ENCODE measurements around the gene EXOC1L. TPM values are rescaled to one million over a fixed set of nuclear protein-coding genes. Genes with fewer than 3 reads are reported as not detected.

Gene EXOC1L
- total RNA-seq, 6 experiments from 2014 or later = not detected

DNA sequence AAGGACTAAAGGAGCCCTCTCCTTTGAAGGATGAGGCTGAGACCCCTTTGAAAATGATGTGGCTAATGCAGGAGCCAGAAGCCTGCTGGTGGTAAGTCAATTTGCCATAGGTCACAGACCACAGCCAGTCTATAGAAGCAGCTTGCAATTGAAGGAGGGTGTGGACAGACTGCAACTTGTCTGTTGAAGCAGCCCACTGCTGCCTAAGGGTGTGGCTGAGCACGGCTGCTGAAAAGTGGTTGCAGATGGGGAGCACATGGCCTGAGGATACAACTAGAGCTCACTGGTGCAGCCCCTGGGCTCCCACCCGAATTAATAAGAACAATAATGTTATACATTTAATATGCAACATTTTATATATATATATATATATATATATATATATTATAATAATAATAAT lies 11.4 kb upstream of the EXOC1L start:
- DNase-seq = no peak
- Mint-ChIP-seq H3K27ac (no peak overlapping the region), H3K27me3 (ENCODE audit: insufficient read depth) (peaks cover 11% of the 10 kb centered on the region), H3K36me3 (ENCODE audit: low read depth) (no peaks in the 10 kb centered on the region), H3K4me3 (no peak overlapping the region), H3K4me1 (ENCODE audit: low read depth) (no peaks in the 10 kb centered on the region), H3K9me3 (no peaks in the 10 kb centered on the region)
- TF ChIP-seq, protein P1, sequence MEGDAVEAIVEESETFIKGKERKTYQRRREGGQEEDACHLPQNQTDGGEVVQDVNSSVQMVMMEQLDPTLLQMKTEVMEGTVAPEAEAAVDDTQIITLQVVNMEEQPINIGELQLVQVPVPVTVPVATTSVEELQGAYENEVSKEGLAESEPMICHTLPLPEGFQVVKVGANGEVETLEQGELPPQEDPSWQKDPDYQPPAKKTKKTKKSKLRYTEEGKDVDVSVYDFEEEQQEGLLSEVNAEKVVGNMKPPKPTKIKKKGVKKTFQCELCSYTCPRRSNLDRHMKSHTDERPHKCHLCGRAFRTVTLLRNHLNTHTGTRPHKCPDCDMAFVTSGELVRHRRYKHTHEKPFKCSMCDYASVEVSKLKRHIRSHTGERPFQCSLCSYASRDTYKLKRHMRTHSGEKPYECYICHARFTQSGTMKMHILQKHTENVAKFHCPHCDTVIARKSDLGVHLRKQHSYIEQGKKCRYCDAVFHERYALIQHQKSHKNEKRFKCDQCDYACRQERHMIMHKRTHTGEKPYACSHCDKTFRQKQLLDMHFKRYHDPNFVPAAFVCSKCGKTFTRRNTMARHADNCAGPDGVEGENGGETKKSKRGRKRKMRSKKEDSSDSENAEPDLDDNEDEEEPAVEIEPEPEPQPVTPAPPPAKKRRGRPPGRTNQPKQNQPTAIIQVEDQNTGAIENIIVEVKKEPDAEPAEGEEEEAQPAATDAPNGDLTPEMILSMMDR (IDR thresholded peaks at IDR 0.05) = no peak

DNA sequence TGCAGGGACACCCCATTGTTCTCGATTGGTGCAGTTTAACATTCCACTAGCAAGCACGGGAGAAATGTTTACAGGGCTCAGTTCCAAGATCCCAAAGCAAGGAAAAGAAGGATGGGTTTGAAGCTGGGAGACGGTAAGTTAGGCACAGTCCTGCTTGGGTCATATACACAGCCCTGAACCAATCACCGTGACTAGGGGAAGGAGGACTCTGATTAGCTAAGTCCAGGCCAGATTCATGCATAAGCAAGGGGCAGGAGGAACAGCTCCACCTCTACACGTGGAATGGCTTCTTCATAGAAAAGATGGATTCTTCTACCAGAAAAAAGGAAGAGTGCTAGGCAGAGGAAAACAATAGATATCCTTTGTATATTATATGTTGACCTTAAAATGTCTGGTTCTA lies 11.0 kb upstream of the EXOC1L start:
- no peaks in the 10 kb centered on the region for H3K9me3 Mint-ChIP-seq
- TF ChIP-seq, protein P1 (IDR thresholded peaks at IDR 0.05) = no peak
- H3K27me3 Mint-ChIP-seq (ENCODE audit: insufficient read depth) = peaks cover 9% of the 10 kb centered on the region
- no peaks in the 10 kb centered on the region for H3K36me3 Mint-ChIP-seq (ENCODE audit: low read depth)
- H3K4me1 Mint-ChIP-seq (ENCODE audit: low read depth) = no peaks in the 10 kb centered on the region
- H3K27ac Mint-ChIP-seq = no peak overlapping the region
- no peak for DNase-seq
- H3K4me3 Mint-ChIP-seq = no peak overlapping the region

DNA sequence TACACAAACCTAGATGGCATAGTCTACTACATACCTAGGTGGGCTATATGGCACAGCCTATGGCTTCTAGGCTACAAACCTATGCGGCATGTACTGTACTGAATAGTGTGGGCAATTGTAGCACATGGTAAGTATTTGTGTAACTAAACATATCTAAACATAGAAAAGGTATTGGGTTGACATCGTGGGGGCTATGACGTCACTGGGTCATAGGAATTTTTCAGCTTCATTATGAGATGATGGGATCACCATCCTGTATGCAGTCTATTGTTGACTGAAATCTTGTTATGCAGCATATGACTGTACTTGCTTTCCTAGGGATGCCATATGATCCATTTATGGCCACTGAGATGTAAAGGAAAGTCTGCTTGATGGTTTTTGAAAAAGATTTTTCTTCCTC lies 1.9 kb upstream of the EXOC1L start:
- Mint-ChIP-seq H3K36me3 (ENCODE audit: low read depth) (no peaks in the 10 kb centered on the region), H3K4me3 (no peak overlapping the region), H3K9me3 (no peaks in the 10 kb centered on the region), H3K4me1 (ENCODE audit: low read depth) (no peaks in the 10 kb centered on the region), H3K27me3 (ENCODE audit: insufficient read depth) (peaks cover 4% of the 10 kb centered on the region), H3K27ac (no peak overlapping the region)
- TF ChIP-seq, protein P1 (IDR thresholded peaks at IDR 0.05) = no peak
- no peak for DNase-seq

DNA sequence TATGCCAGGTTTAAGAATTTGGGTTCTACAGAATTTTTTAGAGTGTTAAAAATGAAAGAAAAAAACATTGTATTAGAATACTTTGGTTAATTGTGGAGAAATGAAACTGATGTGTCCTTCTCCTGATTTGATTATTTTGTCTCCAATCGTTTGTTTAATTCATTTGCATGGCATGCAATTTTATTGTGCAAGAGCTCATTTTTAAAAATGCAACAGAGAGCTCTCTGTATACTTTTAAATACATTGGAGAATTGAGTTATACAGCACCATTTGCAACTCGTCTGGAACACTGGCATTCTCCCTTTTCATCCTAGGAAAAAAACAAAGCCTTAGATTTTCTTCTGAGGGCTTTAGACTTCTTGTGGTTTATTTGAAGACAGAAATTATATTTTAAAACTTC lies 689 bp downstream of the EXOC1L start:
- Mint-ChIP-seq H3K4me1 (ENCODE audit: low read depth) (no peaks in the 10 kb centered on the region), H3K9me3 (no peaks in the 10 kb centered on the region), H3K36me3 (ENCODE audit: low read depth) (no peaks in the 10 kb centered on the region), H3K4me3 (no peak overlapping the region), H3K27ac (no peak overlapping the region), H3K27me3 (ENCODE audit: insufficient read depth) (peaks cover 4% of the 10 kb centered on the region)
- DNase-seq = no peak
- TF ChIP-seq, protein P1 (IDR thresholded peaks at IDR 0.05) = no peak

DNA sequence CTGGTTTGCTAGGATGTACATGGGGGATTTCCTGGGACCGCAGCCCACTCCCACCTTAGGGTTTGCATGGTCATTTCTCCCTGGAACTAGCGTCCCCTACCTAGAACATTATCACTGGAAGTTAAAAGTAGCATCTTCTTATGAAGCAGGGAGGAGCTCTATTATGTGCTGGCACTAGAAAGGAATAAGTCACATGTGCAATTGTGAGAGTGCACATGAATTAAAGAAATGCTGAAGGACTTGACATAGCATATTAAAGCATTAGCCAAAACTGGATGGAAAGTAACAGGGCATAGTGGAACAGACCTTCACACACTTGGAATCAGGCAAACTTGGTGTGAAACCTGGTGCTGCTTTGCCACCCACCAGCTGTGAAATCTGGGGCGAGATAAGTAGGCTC lies 2.7 kb downstream of the EXOC1L start:
- no peaks in the 10 kb centered on the region for H3K36me3 Mint-ChIP-seq (ENCODE audit: low read depth)
- peaks cover 8% of the 10 kb centered on the region for H3K27me3 Mint-ChIP-seq (ENCODE audit: insufficient read depth)
- H3K9me3 Mint-ChIP-seq = no peaks in the 10 kb centered on the region
- H3K4me3 Mint-ChIP-seq = no peak overlapping the region
- no peak for DNase-seq
- TF ChIP-seq, protein P1 (IDR thresholded peaks at IDR 0.05) = no peak
- no peaks in the 10 kb centered on the region for H3K4me1 Mint-ChIP-seq (ENCODE audit: low read depth)
- H3K27ac Mint-ChIP-seq = no peak overlapping the region

DNA sequence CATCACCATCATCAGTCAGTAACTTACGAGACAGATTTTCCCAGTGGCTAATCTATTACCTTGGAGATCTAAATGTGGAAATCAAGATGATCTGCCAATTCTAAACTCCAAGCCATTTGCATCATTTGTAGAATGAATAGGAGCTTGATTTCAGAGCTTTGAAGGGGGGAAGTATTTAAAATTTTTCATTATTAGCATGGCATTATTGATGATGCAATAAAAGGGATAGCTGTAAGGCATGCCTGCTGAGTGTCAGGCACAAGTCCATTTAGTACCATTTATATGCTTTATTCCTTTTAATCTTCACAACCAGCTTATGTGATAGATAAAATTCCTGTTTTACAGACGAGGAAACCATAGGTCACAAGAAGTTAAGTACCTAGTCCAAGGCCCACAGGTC lies 5.3 kb downstream of the EXOC1L start:
- Mint-ChIP-seq H3K4me3 (no peak overlapping the region), H3K27ac (no peak overlapping the region), H3K9me3 (no peaks in the 10 kb centered on the region), H3K4me1 (ENCODE audit: low read depth) (no peaks in the 10 kb centered on the region), H3K36me3 (ENCODE audit: low read depth) (no peaks in the 10 kb centered on the region), H3K27me3 (ENCODE audit: insufficient read depth) (peaks cover 4% of the 10 kb centered on the region)
- no peak for DNase-seq
- TF ChIP-seq, protein P1 (IDR thresholded peaks at IDR 0.05) = no peak
